H1 (cell line): ENCODE data around the gene HNF1B. TPM values are rescaled to one million over a fixed set of nuclear protein-coding genes. Genes with fewer than 3 reads are reported as not detected.

Source experiments
- CTCF ChIA-PET: fragments of 300-600 bp; sonication (Branson Sonifier 250); formaldehyde crosslinking; loops from one replicate; lab custom pipeline; 2021; ENCODE audit not compliant: partially characterized antibody; lab: Charles Lee
- POLR2A ChIA-PET: fragments of 300-600 bp; sonication (Branson Sonifier 250); formaldehyde crosslinking; loops from one replicate; lab custom pipeline; 2021; ENCODE audit warnings: inconsistent platforms; ENCODE audit not compliant: partially characterized antibody; lab: Charles Lee
- DNase-seq, 2 experiments: peaks; one replicate each; pipeline versions ENCODE4 v3.0.0 to v3.0.0-alpha.2; 2010 to 2022; ENCODE audit warnings: low spot score in 2 of 2, low read depth in 1 of 2, mixed read lengths in 1 of 2
- FAIRE-seq: peaks from 2 replicates; lab custom pipeline; 2011; peaks lifted over from hg19 to GRCh38; lab: Jason Lieb, UNC
- H2AFZ ChIP-seq: 2 replicates; pipeline ENCODE4 v1.8.1; 2012; ENCODE audit warnings: low read length, inconsistent platforms
- H2AK5ac ChIP-seq: 2 replicates; pipeline ENCODE4 v1.6.1; 2013; ENCODE audit warnings: low read depth, low read length
- H2BK120ac ChIP-seq: replicated peaks from 2 replicates; pipeline ENCODE3; 2013; ENCODE audit warnings: low read depth, low read length, inconsistent platforms
- H2BK12ac ChIP-seq: 2 replicates; pipeline ENCODE4 v1.6.1; 2013; ENCODE audit warnings: low read depth, low read length
- H2BK15ac ChIP-seq: 2 replicates; pipeline ENCODE4 v1.6.1; 2013; ENCODE audit warnings: low read length
- H2BK20ac ChIP-seq: 2 replicates; pipeline ENCODE4 v1.6.1; 2013; ENCODE audit warnings: low read length
- H2BK5ac ChIP-seq: 2 replicates; pipeline ENCODE4 v1.6.1; 2013; ENCODE audit warnings: low read depth, low read length
- H3K14ac ChIP-seq: 2 replicates; pipeline ENCODE4 v1.6.1; 2013; ENCODE audit warnings: inconsistent platforms; ENCODE audit not compliant: insufficient read length
- H3K18ac ChIP-seq: 2 replicates; pipeline ENCODE4 v1.6.1; 2013; ENCODE audit warnings: low read length; ENCODE audit errors: extremely low read depth
- H3K23ac ChIP-seq: 2 replicates; pipeline ENCODE4 v1.6.1; 2013; ENCODE audit warnings: inconsistent platforms; ENCODE audit not compliant: insufficient read length
- H3K23me2 ChIP-seq: 2 replicates; pipeline ENCODE4 v1.6.1; 2013; ENCODE audit warnings: low read depth, low read length
- H3K27ac ChIP-seq: 2 replicates; pipeline ENCODE4 v1.6.1; 2011; ENCODE audit warnings: low read depth, low read length, inconsistent platforms
- H3K27me3 ChIP-seq, 4 experiments: replicated peaks in 1 of 4; 1 replicate in 1 of 4; 2 replicates in 3 of 4; pipeline versions ENCODE4 v1.6.1 to v1.8.1; 2011 to 2013; ENCODE audit warnings: low read length in 3 of 4, mild to moderate bottlenecking in 3 of 4, inconsistent platforms in 2 of 4, mixed read lengths in 2 of 4, moderate library complexity in 1 of 4; ENCODE audit not compliant: control insufficient read depth in 3 of 4, insufficient read depth in 3 of 4; ENCODE audit errors: extremely low read depth in 1 of 4
- H3K36me3 ChIP-seq, 4 experiments: 2 replicates each; pipeline versions ENCODE4 v1.6.1 to v1.8.1; 2011 to 2013; ENCODE audit warnings: mild to moderate bottlenecking in 4 of 4, low read length in 3 of 4, moderate library complexity in 2 of 4, control low read depth in 1 of 4, inconsistent platforms in 1 of 4; ENCODE audit not compliant: insufficient read depth in 4 of 4, control insufficient read depth in 2 of 4
- H3K4ac ChIP-seq: replicated peaks from 2 replicates; pipeline ENCODE3; 2013; ENCODE audit warnings: low read length, low read depth, mixed read lengths, inconsistent platforms; ENCODE audit not compliant: insufficient read length
- H3K4me1 ChIP-seq, 4 experiments: replicated peaks in 1 of 4; 1 replicate in 1 of 4; 2 replicates in 3 of 4; pipeline versions ENCODE4 v1.6.1 to v1.8.1; 2011 to 2013; ENCODE audit warnings: low read length in 3 of 4, inconsistent platforms in 2 of 4, mixed read lengths in 1 of 4; ENCODE audit not compliant: insufficient read depth in 4 of 4, control insufficient read depth in 3 of 4
- H3K4me2 ChIP-seq, 2 experiments: 2 replicates each; pipeline versions ENCODE4 v1.6.1 to v1.8.1; 2011 to 2013; ENCODE audit warnings: low read depth in 2 of 2, low read length in 2 of 2, control low read depth in 1 of 2, inconsistent platforms in 1 of 2, mild to moderate bottlenecking in 1 of 2; ENCODE audit not compliant: insufficient read depth in 1 of 2
- H3K4me3 ChIP-seq, 4 experiments: fragments of 200-600, 300-600 bp in 1 of 4; sonication (generic), shearing (Covaris generic), sonication (Bioruptor Twin) in 1 of 4; 2 replicates each; pipeline versions ENCODE4 v1.5.1 to v1.8.1; 2011 to 2016; ENCODE audit warnings: low read length in 4 of 4, low read depth in 3 of 4, control low read depth in 2 of 4, inconsistent platforms in 2 of 4, mild to moderate bottlenecking in 2 of 4, mixed read lengths in 1 of 4, moderate library complexity in 1 of 4; ENCODE audit not compliant: insufficient read depth in 2 of 4; ENCODE audit errors: extremely low read depth in 1 of 4
- H3K56ac ChIP-seq: replicated peaks from 2 replicates; pipeline ENCODE3; 2013; ENCODE audit warnings: low read depth, mild to moderate bottlenecking, mixed read lengths, low read length, inconsistent platforms; ENCODE audit not compliant: insufficient read length
- H3K79me1 ChIP-seq: 2 replicates; pipeline ENCODE4 v1.6.1; 2013; ENCODE audit warnings: low read depth, low read length, control low read depth
- H3K79me2 ChIP-seq, 2 experiments: 2 replicates each; pipeline versions ENCODE4 v1.6.1 to v1.8.1; 2012 to 2013; ENCODE audit warnings: low read length in 2 of 2, mild to moderate bottlenecking in 2 of 2, inconsistent platforms in 1 of 2; ENCODE audit not compliant: insufficient read depth in 2 of 2, control insufficient read depth in 1 of 2
- H3K9ac ChIP-seq, 4 experiments: replicated peaks in 1 of 4; 1 replicate in 1 of 4; 2 replicates in 3 of 4; pipeline versions ENCODE4 v1.6.1 to v1.8.1; 2011 to 2013; ENCODE audit warnings: low read depth in 3 of 4, low read length in 3 of 4, control low read depth in 2 of 4, mild to moderate bottlenecking in 2 of 4, moderate library complexity in 2 of 4, inconsistent platforms in 1 of 4; ENCODE audit errors: extremely low read depth in 1 of 4
- H3K9me3 ChIP-seq, 2 experiments: 2 replicates each; pipeline versions ENCODE4 v1.6.1 to v1.8.1; 2012 to 2013; ENCODE audit warnings: mild to moderate bottlenecking in 2 of 2, moderate library complexity in 2 of 2, control low read depth in 1 of 2, inconsistent platforms in 1 of 2, low read depth in 1 of 2, low read length in 1 of 2, mixed read lengths in 1 of 2; ENCODE audit not compliant: insufficient read depth in 2 of 2
- H4K20me1 ChIP-seq, 2 experiments: replicated peaks in 1 of 2; 2 replicates each; pipeline versions ENCODE3 to v1.8.1; 2011 to 2013; ENCODE audit warnings: inconsistent platforms in 2 of 2, low read length in 2 of 2, mild to moderate bottlenecking in 1 of 2; ENCODE audit not compliant: insufficient read depth in 2 of 2, control insufficient read depth in 1 of 2
- H4K5ac ChIP-seq: 2 replicates; pipeline ENCODE4 v1.6.1; 2013; ENCODE audit warnings: low read length, low read depth, mixed read lengths, inconsistent platforms; ENCODE audit not compliant: insufficient read length
- H4K8ac ChIP-seq: 2 replicates; pipeline ENCODE4 v1.8.0; 2013; ENCODE audit warnings: mild to moderate bottlenecking, moderate library complexity, low read length, inconsistent platforms; ENCODE audit not compliant: insufficient read depth; ENCODE audit errors: extremely low read depth
- H4K91ac ChIP-seq: replicated peaks from 2 replicates; pipeline ENCODE3; 2013; ENCODE audit warnings: low read length, mixed read lengths, inconsistent platforms; ENCODE audit not compliant: insufficient read length
- ATF2 ChIP-seq: IDR thresholded peaks from 2 replicates; pipeline ENCODE4 v1.6.1; 2012; ENCODE audit warnings: low read length, inconsistent platforms
- BCL11A ChIP-seq, 2 experiments: IDR thresholded peaks; one replicate each; pipeline ENCODE4 v1.6.1; 2011; ENCODE audit warnings: low read depth in 2 of 2, low read length in 2 of 2, mild to moderate bottlenecking in 2 of 2
- CBX5 ChIP-seq: fragments of 300-800, 300-1000 bp; sonication (generic); IDR thresholded peaks from 2 replicates; pipeline ENCODE4 v1.7.1; 2016; ENCODE audit warnings: antibody characterized with exemption, low read length, low read depth
- CHD1 ChIP-seq: IDR thresholded peaks from 2 replicates; pipeline ENCODE4 v1.6.1; 2012; ENCODE audit warnings: low read depth, low read length, improper control_type of control experiment
- EP300 ChIP-seq, 2 experiments: IDR thresholded peaks; 1 replicate in 1 of 2; 2 replicates in 1 of 2; pipeline ENCODE4 v1.6.1; 2011 to 2012; ENCODE audit warnings: low read depth in 2 of 2, low read length in 2 of 2, mild to moderate bottlenecking in 2 of 2, borderline replicate concordance in 1 of 2, inconsistent platforms in 1 of 2, moderate library complexity in 1 of 2
- KDM5A ChIP-seq: fragments of 200-600 bp; IDR thresholded peaks from 2 replicates; pipeline ENCODE4 v1.7.1; 2012; ENCODE audit warnings: mild to moderate bottlenecking, low read length, inconsistent platforms, mixed read lengths
- MAX ChIP-seq: IDR thresholded peaks from 2 replicates; pipeline ENCODE4 v1.6.1; 2012; ENCODE audit warnings: inconsistent platforms
- SAP30 ChIP-seq: fragments of 300-600 bp; sonication (generic); IDR thresholded peaks from 2 replicates; pipeline ENCODE4 v1.7.1; 2012; ENCODE audit warnings: low read length, moderate library complexity, mild to moderate bottlenecking, inconsistent platforms; ENCODE audit not compliant: insufficient read depth, insufficient replicate concordance
- SP2 ChIP-seq: IDR thresholded peaks from 2 replicates; pipeline ENCODE4 v1.6.1; 2012; ENCODE audit warnings: mild to moderate bottlenecking, low read length, inconsistent platforms
- SP4 ChIP-seq: IDR thresholded peaks from 2 replicates; pipeline ENCODE4 v1.6.1; 2012; ENCODE audit warnings: low read length, inconsistent platforms
- SRF ChIP-seq: IDR thresholded peaks from 2 replicates; pipeline ENCODE4 v1.6.1; 2011; ENCODE audit warnings: mild to moderate bottlenecking, low read depth, low read length, moderate library complexity
- TAF7 ChIP-seq: optimal IDR thresholded peaks from 2 replicates; pipeline ENCODE3; 2011; ENCODE audit warnings: low read depth, mild to moderate bottlenecking, inconsistent platforms, low read length, moderate library complexity, borderline replicate concordance
- TCF12 ChIP-seq: IDR thresholded peaks from 2 replicates; pipeline ENCODE4 v1.6.1; 2011; ENCODE audit warnings: low read depth, mild to moderate bottlenecking, low read length
- WGBS, 2 experiments: shearing (Covaris generic) in 1 of 2; methylation state at CpG; one replicate each; pipeline versions ENCODE4 v1.1.6 to v1.1.7; 2013 to 2015; ENCODE audit warnings: low lambda C conversion rate in 2 of 2, mixed read lengths in 2 of 2, inconsistent platforms in 1 of 2, low coverage in 1 of 2, missing lambda C conversion rate in 1 of 2; ENCODE audit not compliant: insufficient replicate concordance in 2 of 2, insufficient coverage in 1 of 2, insufficient read length in 1 of 2; ENCODE audit errors: extremely low coverage in 1 of 2, missing lambda C conversion rate in 1 of 2; 5-methylcytosine and 5-hydroxymethylcytosine counted together
- polyA plus RNA-seq, 7 experiments: library from polyadenylated mRNA; depleted of rRNA in 3 of 7; stranded (reverse) in 5 of 7; unstranded in 2 of 7; fragments of >200 nt in 5 of 7; fragments of 200-250 nt in 2 of 7; gene quantifications; 1 replicate in 5 of 7; 2 replicates in 1 of 7; 4 replicates in 1 of 7; pipeline versions ENCODE4 v1.2.1 to v1.2.3, GENCODE V29; 2011 to 2013; ENCODE audit warnings: missing spikeins in 2 of 7, mixed read lengths in 2 of 7
- total RNA-seq: library from RNA; stranded (reverse); fragmentation: NEBNext Ultra II Directional; extraction: Animal tissue kit (Norgen Biotek cat#: 25700); gene quantifications from 2 replicates; pipeline ENCODE4 v1.2.1, GENCODE V29; 2021

The HNF1B gene
- total and polyA plus RNA-seq, 2 of the 8 experiments (the other 6 are each of a cell fraction or from before 2014, with no cell fraction given): 0.13 to 0.30 TPM

GRCh38 chr17:37664214-37664613 lies 80.6 kb downstream of the HNF1B start:
- H3K27me3 ChIP-seq: no peaks in the 10 kb centered on the region
- TF ChIP-seq KDM5A (no peak), SP2 (no peak), CHD1 (no peak), BCL11A (IDR thresholded peaks at IDR 0.05; ENCODE audit: low read depth in 2 of 2, low read length in 2 of 2) (no peak), TCF12 (no peak), TAF7 (no peak), CBX5 (no peak), MAX (no peak), SRF (no peak), EP300 (IDR thresholded peaks at IDR 0.05; ENCODE audit: borderline replicate concordance in 1 of 2, low read depth in 2 of 2, low read length in 2 of 2) (no peak), ATF2 (no peak), SP4 (no peak), SAP30 (no peak)

More at GRCh38 chr17:37664214-37664613, 80.6 kb downstream of the HNF1B start:
- H3K23ac ChIP-seq: no peak overlapping the region
- no peaks in the 10 kb centered on the region for H4K20me1 ChIP-seq
- H2BK20ac ChIP-seq: no peak overlapping the region
- H3K14ac ChIP-seq: no peak overlapping the region
- H4K91ac ChIP-seq: no peak overlapping the region
- H3K56ac ChIP-seq: no peak overlapping the region
- no peak overlapping the region for H2BK120ac ChIP-seq
- DNase-seq: no peak
- H3K18ac ChIP-seq: no peak overlapping the region
- H2BK15ac ChIP-seq: no peak overlapping the region
- no peak overlapping the region for H2AFZ ChIP-seq
- no peak overlapping the region for H2BK12ac ChIP-seq
- H3K9me3 ChIP-seq: no peaks in the 10 kb centered on the region
- FAIRE-seq: no peak
- WGBS, 2 experiments: 79% methylated on average over 3 of the region's 3 CpGs; no CpG with 5 or more reads in 1 of the 2 experiments
- H3K23me2 ChIP-seq: no peaks in the 10 kb centered on the region
- no peak overlapping the region for H3K27ac ChIP-seq
- no peak overlapping the region for H3K4me3 ChIP-seq
- H3K9ac ChIP-seq: no peak overlapping the region
- H3K4me2 ChIP-seq: no peak overlapping the region
- H3K4ac ChIP-seq: no peak overlapping the region
- no peaks in the 10 kb centered on the region for H3K79me1 ChIP-seq
- no peak overlapping the region for H4K8ac ChIP-seq
- no peak overlapping the region for H2BK5ac ChIP-seq
- H2AK5ac ChIP-seq: no peak overlapping the region
- no peaks in the 10 kb centered on the region for H3K36me3 ChIP-seq
- H3K4me1 ChIP-seq: peaks cover 0 to 6% (median 4%) of the 10 kb centered on the region in 4 experiments; a peak in 3 of 7 replicates
- ChIA-PET CTCF (interaction anchor here (1.2 to 1.7 kb wide), 2 partner anchors 106 kb away, joined by 3 to 6 read pairs; no protein-coding TSS in a partner anchor), POLR2A (no interaction called here)
- H3K79me2 ChIP-seq: no peaks in the 10 kb centered on the region
- H4K5ac ChIP-seq: no peak overlapping the region
